NB4 (cell line): ENCODE measurements around the gene TRIM61.

Source experiments
- CTCF ChIP-seq: IDR thresholded peaks from one replicate; pipeline ENCODE4 v1.5.1; 2012; ENCODE audit warnings: low read depth, low read length
- MAX ChIP-seq: IDR thresholded peaks from 2 replicates; pipeline ENCODE4 v1.6.1; 2011; ENCODE audit warnings: low read depth, low read length
- MYC ChIP-seq: IDR thresholded peaks from 2 replicates; pipeline ENCODE4 v1.6.1; 2011; ENCODE audit warnings: low read depth, low read length
- POLR2A ChIP-seq: IDR thresholded peaks from 2 replicates; pipeline ENCODE4 v1.6.1; 2011; ENCODE audit warnings: mild to moderate bottlenecking; ENCODE audit not compliant: insufficient read length; ENCODE audit errors: extremely low read depth

- TF ChIP-seq CTCF, result no peak
- TF ChIP-seq MAX, result no peak
- TF ChIP-seq POLR2A, result no peak
- no peak for TF ChIP-seq MYC
Measured at GRCh38 chr4:164977243-164978164, at the start of gene TRIM61.
